NOMO-1 (cell line): Measurements from ENCODE around the gene RAB3IL1.
"Not testable (repeated sequence)": the region's sequence is repeated elsewhere in the genome, so short reads cannot be mapped to it uniquely, and the experiment has no call there.

Experiments
- DNase-seq, 2 experiments: peaks; one replicate each; lab custom pipeline; 2025; ENCODE audit not compliant: unreplicated experiment in 2 of 2; lab: John Stamatoyannopoulos, UW

The RAB3IL1 gene

GRCh38 chr11:61917334-61918109 is at the start of gene RAB3IL1:
Gene RAB3IL1, minus strand, starts transcription at chr11:61917566. Its CDS starts 199 bp downstream, at chr11:61917367.
- no peak for DNase-seq

GRCh38 chr11:61966734-61967115 is 49.4 kb upstream of the RAB3IL1 start:
- no peak for DNase-seq

- DNase-seq = not testable (repeated sequence)
Measured at GRCh38 chr11:61964666-61965271, 47.4 kb upstream of the RAB3IL1 start.

- no peak for DNase-seq
Measured at GRCh38 chr11:61964058-61964665, 46.8 kb upstream of the RAB3IL1 start.

GRCh38 chr11:61963282-61964057 is 46.1 kb upstream of the RAB3IL1 start:
- peak; percentile 75 to 87 for DNase-seq

- no peak for DNase-seq
Measured at GRCh38 chr11:61963016-61963281, 45.6 kb upstream of the RAB3IL1 start.

GRCh38 chr11:61962213-61963015 is 45.0 kb upstream of the RAB3IL1 start:
- no peak for DNase-seq

- DNase-seq = no peak
Measured at GRCh38 chr11:61961570-61962212, 44.3 kb upstream of the RAB3IL1 start.

- DNase-seq = no peak
Measured at GRCh38 chr11:61960532-61960931, 43.2 kb upstream of the RAB3IL1 start.

GRCh38 chr11:61959678-61960077 is 42.3 kb upstream of the RAB3IL1 start:
- no peak for DNase-seq

GRCh38 chr11:61959114-61959513 is 41.7 kb upstream of the RAB3IL1 start:
- DNase-seq = no peak

- no peak for DNase-seq
Measured at GRCh38 chr11:61958590-61958989, 41.2 kb upstream of the RAB3IL1 start.

- no peak for DNase-seq
Measured at GRCh38 chr11:61957021-61957770, 39.8 kb upstream of the RAB3IL1 start.

GRCh38 chr11:61956191-61957020 is 39.0 kb upstream of the RAB3IL1 start:
- DNase-seq = no peak

- DNase-seq = no peak
Measured at GRCh38 chr11:61955422-61956135, 38.2 kb upstream of the RAB3IL1 start.

GRCh38 chr11:61954851-61955421 is 37.6 kb upstream of the RAB3IL1 start:
- peak; percentile 82 to 84 for DNase-seq

GRCh38 chr11:61954106-61954850 is 36.9 kb upstream of the RAB3IL1 start:
- no peak for DNase-seq
